Breast epithelium (tissue), 3 donors: ENCODE results near the gene PLPP3.

ENCODE experiments used
- CTCF ChIP-seq, 3 donors: fragments of 450-650 bp; IDR thresholded peaks; one replicate each; pipeline ENCODE4 v1.5.1; 2016 to 2017; ENCODE audit warnings: antibody characterized with exemption in 3 of 3, mild to moderate bottlenecking in 3 of 3, moderate library complexity in 3 of 3
- POLR2A ChIP-seq: fragments of 450-650 bp; IDR thresholded peaks from one replicate; pipeline ENCODE4 v1.6.1; 2016; ENCODE audit warnings: antibody characterized with exemption, mild to moderate bottlenecking, moderate library complexity
- POLR2AphosphoS5 ChIP-seq, 3 donors: sonication (generic); formaldehyde crosslinking; IDR thresholded peaks; one replicate each; pipeline ENCODE4 v1.6.1; 2017; ENCODE audit warnings: antibody characterized with exemption in 3 of 3

- TF ChIP-seq CTCF (IDR thresholded peaks at IDR 0.05) (no peak), POLR2AphosphoS5 (IDR thresholded peaks at IDR 0.05) (no peak), POLR2A (no peak)
Measured at GRCh38 chr1:56537660-56538059, 41.7 kb downstream of the PLPP3 start.
